Naive thymus-derived CD8-positive, alpha-beta T cell (primary cell): Measurements from ENCODE around the gene KCNIP4. TPM values are rescaled to one million over a fixed set of nuclear protein-coding genes. Genes with fewer than 3 reads are reported as not detected.

Experiments used
- ATAC-seq, 2 donors: fragments of 150-1000 bp; cut with Tn5 transposase in 1 of 2; sonication (Bioruptor Pico), chemical (Tn5 transposase) in 1 of 2; 1 replicate in 1 of 2; 2 replicates in 1 of 2; pipeline ENCODE4 v1.10.0; 2021; ENCODE audit warnings: mild to moderate bottlenecking in 2 of 2, moderate library complexity in 2 of 2
- POLR2A ChIA-PET: fragments of 350-600 bp; sonication (Branson Sonifier 250); formaldehyde crosslinking; loops from one replicate; lab custom pipeline; 2021; ENCODE audit warnings: antibody characterized with exemption; lab: Charles Lee
- DNase-seq, 10 donors: peaks; one replicate each; pipeline versions ENCODE4 v3.0.0 to v3.0.0-alpha.2; 2020 to 2022
- H3K27ac Mint-ChIP-seq, 10 donors: one replicate each; pipeline ENCODE4 v1.8.0; 2020 to 2022; ENCODE audit warnings: mild to moderate bottlenecking in 10 of 10, mixed read lengths in 10 of 10, moderate library complexity in 4 of 10, inconsistent platforms in 1 of 10
- H3K27me3 Mint-ChIP-seq, 5 donors: one replicate each; pipeline ENCODE4 v1.8.0; 2021 to 2022; ENCODE audit warnings: mixed read lengths in 5 of 5
- H3K36me3 Mint-ChIP-seq, 3 donors: one replicate each; pipeline ENCODE4 v1.8.0; 2020 to 2022; ENCODE audit warnings: mixed read lengths in 3 of 3, mild to moderate bottlenecking in 2 of 3, inconsistent platforms in 1 of 3
- H3K4me1 Mint-ChIP-seq, 4 donors: one replicate each; pipeline ENCODE4 v1.8.0; 2021 to 2022; ENCODE audit warnings: mixed read lengths in 4 of 4
- H3K4me3 Mint-ChIP-seq, 10 donors: one replicate each; pipeline ENCODE4 v1.8.0; 2020 to 2022; ENCODE audit warnings: mild to moderate bottlenecking in 10 of 10, mixed read lengths in 10 of 10, moderate library complexity in 6 of 10, inconsistent platforms in 1 of 10
- H3K9me3 Mint-ChIP-seq, 9 donors: one replicate each; pipeline ENCODE4 v1.8.0; 2020 to 2022; ENCODE audit warnings: mixed read lengths in 9 of 9, mild to moderate bottlenecking in 3 of 9, inconsistent platforms in 1 of 9, moderate library complexity in 1 of 9
- polyA plus RNA-seq, 3 donors: library from polyadenylated mRNA; unstranded; fragments of 300-500 nt; fragmentation: Illumina TruSeq; gene quantifications; one replicate each; pipeline ENCODE4 v1.2.3, GENCODE V29; 2021
- total RNA-seq, 8 experiments: library from RNA in 2 of 8; stranded (reverse) in 2 of 8; gene quantifications; one replicate each; pipeline ENCODE4 v1.2.3 and lab custom pipeline; 2021 to 2026

The KCNIP4 gene
- total and polyA plus RNA-seq, 5 experiments from 2014 or later = 0.19 to 0.36 TPM; not detected in 3

- no peak overlapping the region for H3K4me3 Mint-ChIP-seq
These were observed 677.0 kb downstream of the KCNIP4 start for GRCh38 chr4:21271439-21272052.

GRCh38 chr4:21248331-21248730 lies 700.2 kb downstream of the KCNIP4 start:
- H3K27me3 Mint-ChIP-seq = no peaks in the 10 kb centered on the region
- H3K9me3 Mint-ChIP-seq = peaks cover 0 to 8% (median 0%) of the 10 kb centered on the region in 9 donors
- H3K27ac Mint-ChIP-seq = no peak overlapping the region
- ATAC-seq (no peak), DNase-seq (no peak)
- POLR2A ChIA-PET = no interaction called here
- H3K4me3 Mint-ChIP-seq = no peak overlapping the region
- H3K4me1 Mint-ChIP-seq = no peaks in the 10 kb centered on the region
- no peaks in the 10 kb centered on the region for H3K36me3 Mint-ChIP-seq

More at GRCh38 chr4:21271439-21272052, 677.0 kb downstream of the KCNIP4 start:
- H3K36me3 Mint-ChIP-seq = no peaks in the 10 kb centered on the region
- no peaks in the 10 kb centered on the region for H3K4me1 Mint-ChIP-seq
- ATAC-seq (no peak), DNase-seq (no peak)
- H3K9me3 Mint-ChIP-seq = peaks cover 0 to 5% (median 2%) of the 10 kb centered on the region in 9 donors
- POLR2A ChIA-PET = no interaction called here
- no peak overlapping the region for H3K27ac Mint-ChIP-seq
- H3K27me3 Mint-ChIP-seq = peaks cover 0 to 1% (median 0%) of the 10 kb centered on the region in 5 donors

- H3K27me3 Mint-ChIP-seq = no peaks in the 10 kb centered on the region
These were observed 706.4 kb downstream of the KCNIP4 start for GRCh38 chr4:21242163-21242562.

GRCh38 chr4:21226637-21227538 lies 721.7 kb downstream of the KCNIP4 start:
- Mint-ChIP-seq H3K27me3 (no peaks in the 10 kb centered on the region), H3K9me3 (peaks cover 0 to 10% (median 4%) of the 10 kb centered on the region in 9 donors)

More at GRCh38 chr4:21242163-21242562, 706.4 kb downstream of the KCNIP4 start:
- Mint-ChIP-seq H3K36me3 (no peaks in the 10 kb centered on the region), H3K27ac (no peak overlapping the region), H3K4me1 (no peaks in the 10 kb centered on the region), H3K9me3 (peaks cover 0 to 6% (median 4%) of the 10 kb centered on the region in 9 donors), H3K4me3 (no peak overlapping the region)
- no peak for ATAC-seq
- no peak for DNase-seq
- POLR2A ChIA-PET = no interaction called here

GRCh38 chr4:21211846-21212245 lies 736.7 kb downstream of the KCNIP4 start:
- DNase-seq (no peak), ATAC-seq (no peak)
- H3K27me3 Mint-ChIP-seq = no peaks in the 10 kb centered on the region
- H3K9me3 Mint-ChIP-seq = peaks cover 0 to 11% (median 0%) of the 10 kb centered on the region in 9 donors
- H3K4me3 Mint-ChIP-seq = no peak overlapping the region
- POLR2A ChIA-PET = no interaction called here
- H3K4me1 Mint-ChIP-seq = no peaks in the 10 kb centered on the region
- peaks cover 0 to 3% (median 0%) of the 10 kb centered on the region in 3 donors for H3K36me3 Mint-ChIP-seq
- no peak overlapping the region for H3K27ac Mint-ChIP-seq

More at GRCh38 chr4:21226637-21227538, 721.7 kb downstream of the KCNIP4 start:
- Mint-ChIP-seq H3K36me3 (no peaks in the 10 kb centered on the region), H3K4me3 (no peak overlapping the region), H3K4me1 (no peaks in the 10 kb centered on the region), H3K27ac (no peak overlapping the region)
- POLR2A ChIA-PET = no interaction called here
- ATAC-seq = no peak
- DNase-seq = no peak

GRCh38 chr4:21209860-21210259 lies 738.7 kb downstream of the KCNIP4 start:
- ATAC-seq = no peak
- Mint-ChIP-seq H3K27ac (no peak overlapping the region), H3K27me3 (no peaks in the 10 kb centered on the region), H3K36me3 (peaks cover 0 to 3% (median 0%) of the 10 kb centered on the region in 3 donors), H3K4me1 (no peaks in the 10 kb centered on the region), H3K9me3 (peaks cover 0 to 8% (median 0%) of the 10 kb centered on the region in 9 donors), H3K4me3 (no peak overlapping the region)
- POLR2A ChIA-PET = no interaction called here
- no peak for DNase-seq

- H3K4me1 Mint-ChIP-seq = no peaks in the 10 kb centered on the region
- no peak for ATAC-seq
- no peaks in the 10 kb centered on the region for H3K27me3 Mint-ChIP-seq
- H3K9me3 Mint-ChIP-seq = peaks cover 0 to 8% (median 0%) of the 10 kb centered on the region in 9 donors
- no peak overlapping the region for H3K4me3 Mint-ChIP-seq
- no peak for DNase-seq
- H3K36me3 Mint-ChIP-seq = no peaks in the 10 kb centered on the region
- H3K27ac Mint-ChIP-seq = no peak overlapping the region
- POLR2A ChIA-PET = interaction anchor here (0.6 kb wide), 1 partner anchor 154 kb away, joined by 3 read pairs; no protein-coding TSS in a partner anchor
These were observed 742.6 kb downstream of the KCNIP4 start for GRCh38 chr4:21205821-21206531.

- ATAC-seq = no peak
- POLR2A ChIA-PET = no interaction called here
- Mint-ChIP-seq H3K27me3 (peaks cover 0 to 3% (median 0%) of the 10 kb centered on the region in 5 donors), H3K36me3 (no peaks in the 10 kb centered on the region), H3K4me3 (no peak overlapping the region), H3K9me3 (peaks cover 0 to 8% (median 0%) of the 10 kb centered on the region in 9 donors), H3K27ac (no peak overlapping the region), H3K4me1 (no peaks in the 10 kb centered on the region)
- DNase-seq = no peak
These were observed 745.2 kb downstream of the KCNIP4 start for GRCh38 chr4:21203416-21203815.

- H3K27me3 Mint-ChIP-seq = peaks cover 0 to 3% (median 0%) of the 10 kb centered on the region in 5 donors
- peaks cover 0 to 8% (median 0%) of the 10 kb centered on the region in 9 donors for H3K9me3 Mint-ChIP-seq
- DNase-seq (no peak), ATAC-seq (no peak)
- POLR2A ChIA-PET = no interaction called here
- no peak overlapping the region for H3K27ac Mint-ChIP-seq
- H3K36me3 Mint-ChIP-seq = no peaks in the 10 kb centered on the region
- no peaks in the 10 kb centered on the region for H3K4me1 Mint-ChIP-seq
- H3K4me3 Mint-ChIP-seq = no peak overlapping the region
These were observed 745.6 kb downstream of the KCNIP4 start for GRCh38 chr4:21202959-21203358.

- peaks cover 0 to 14% (median 7%) of the 10 kb centered on the region in 9 donors for H3K9me3 Mint-ChIP-seq
- ATAC-seq = no peak
- no peaks in the 10 kb centered on the region for H3K36me3 Mint-ChIP-seq
- H3K4me1 Mint-ChIP-seq = no peaks in the 10 kb centered on the region
- no peak overlapping the region for H3K27ac Mint-ChIP-seq
- POLR2A ChIA-PET = no interaction called here
- DNase-seq = no peak
- no peak overlapping the region for H3K4me3 Mint-ChIP-seq
- H3K27me3 Mint-ChIP-seq = peaks cover 0 to 3% (median 0%) of the 10 kb centered on the region in 5 donors
These were observed 749.9 kb downstream of the KCNIP4 start for GRCh38 chr4:21198683-21199082.

- DNase-seq (no peak), ATAC-seq (no peak)
- H3K9me3 Mint-ChIP-seq = peaks cover 0 to 14% (median 0%) of the 10 kb centered on the region in 9 donors
- peaks cover 0 to 3% (median 0%) of the 10 kb centered on the region in 5 donors for H3K27me3 Mint-ChIP-seq
- POLR2A ChIA-PET = no interaction called here
- H3K36me3 Mint-ChIP-seq = no peaks in the 10 kb centered on the region
- no peak overlapping the region for H3K4me3 Mint-ChIP-seq
- no peak overlapping the region for H3K27ac Mint-ChIP-seq
- no peaks in the 10 kb centered on the region for H3K4me1 Mint-ChIP-seq
These were observed 752.9 kb downstream of the KCNIP4 start for GRCh38 chr4:21195682-21196081.

GRCh38 chr4:21192367-21192766 lies 756.2 kb downstream of the KCNIP4 start:
- Mint-ChIP-seq H3K27me3 (no peaks in the 10 kb centered on the region), H3K4me3 (no peak overlapping the region), H3K27ac (no peak overlapping the region), H3K36me3 (no peaks in the 10 kb centered on the region), H3K9me3 (peaks cover 0 to 14% (median 0%) of the 10 kb centered on the region in 9 donors), H3K4me1 (no peaks in the 10 kb centered on the region)
- no peak for DNase-seq
- POLR2A ChIA-PET = no interaction called here
- no peak for ATAC-seq
